ENCODE data around the gene CPS1. TPM values are rescaled to one million over a fixed set of nuclear protein-coding genes. Genes with fewer than 3 reads are reported as not detected.

The CPS1 gene
- total RNA-seq, 2 experiments from 2014 or later = 0.41 to 0.67 TPM

DNA sequence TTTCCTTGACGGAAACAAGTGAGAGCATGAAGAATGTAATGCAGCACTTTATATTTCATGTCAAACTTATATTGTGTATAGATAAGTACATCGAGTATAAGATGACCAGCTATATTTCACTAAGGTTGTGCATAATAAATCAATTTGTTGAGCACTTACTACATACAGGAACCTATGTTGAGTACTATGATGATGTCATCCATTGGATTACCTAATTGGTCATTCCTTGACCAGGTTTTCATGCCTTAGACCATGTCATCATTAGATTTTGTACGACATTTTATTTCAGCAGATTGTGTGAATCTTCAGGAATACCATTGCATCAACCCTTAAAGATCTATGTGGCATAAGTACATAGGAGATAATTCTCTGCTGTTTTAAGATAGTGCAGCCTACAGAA is 119.7 kb downstream of the CPS1 start:
- ATAC-seq (ENCODE audit: poor library complexity) = no peak
- Mint-ChIP-seq H3K9me3 (no peaks in the 10 kb centered on the region), H3K4me1 (ENCODE audit: low read depth) (no peaks in the 10 kb centered on the region), H3K27me3 (no peaks in the 10 kb centered on the region), H3K4me3 (no peak overlapping the region), H3K27ac (no peak overlapping the region), H3K36me3 (ENCODE audit: low read depth) (no peaks in the 10 kb centered on the region)
- POLR2A ChIA-PET = no interaction called here
- no peaks in the 10 kb centered on the region for H3K36me3 ChIP-seq (ENCODE audit: insufficient read depth, low read length)
- no peaks in the 10 kb centered on the region for H3K9me3 ChIP-seq (ENCODE audit: control insufficient read depth in 1 of 2, insufficient read depth in 1 of 2, low read length in 2 of 2)
- TF ChIP-seq, protein P1, sequence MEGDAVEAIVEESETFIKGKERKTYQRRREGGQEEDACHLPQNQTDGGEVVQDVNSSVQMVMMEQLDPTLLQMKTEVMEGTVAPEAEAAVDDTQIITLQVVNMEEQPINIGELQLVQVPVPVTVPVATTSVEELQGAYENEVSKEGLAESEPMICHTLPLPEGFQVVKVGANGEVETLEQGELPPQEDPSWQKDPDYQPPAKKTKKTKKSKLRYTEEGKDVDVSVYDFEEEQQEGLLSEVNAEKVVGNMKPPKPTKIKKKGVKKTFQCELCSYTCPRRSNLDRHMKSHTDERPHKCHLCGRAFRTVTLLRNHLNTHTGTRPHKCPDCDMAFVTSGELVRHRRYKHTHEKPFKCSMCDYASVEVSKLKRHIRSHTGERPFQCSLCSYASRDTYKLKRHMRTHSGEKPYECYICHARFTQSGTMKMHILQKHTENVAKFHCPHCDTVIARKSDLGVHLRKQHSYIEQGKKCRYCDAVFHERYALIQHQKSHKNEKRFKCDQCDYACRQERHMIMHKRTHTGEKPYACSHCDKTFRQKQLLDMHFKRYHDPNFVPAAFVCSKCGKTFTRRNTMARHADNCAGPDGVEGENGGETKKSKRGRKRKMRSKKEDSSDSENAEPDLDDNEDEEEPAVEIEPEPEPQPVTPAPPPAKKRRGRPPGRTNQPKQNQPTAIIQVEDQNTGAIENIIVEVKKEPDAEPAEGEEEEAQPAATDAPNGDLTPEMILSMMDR (IDR thresholded peaks at IDR 0.05) = no peak
- no peak for DNase-seq
- CTCF ChIA-PET = no interaction called here
- H3K4me1 ChIP-seq (ENCODE audit: insufficient read depth, low read length) = no peaks in the 10 kb centered on the region
- H3K4me3 ChIP-seq (ENCODE audit: low read length) = no peak overlapping the region
- intact Hi-C loops (cut with DNase I, micrococcal nuclease) = no loop called here
- H3K27me3 ChIP-seq (ENCODE audit: control insufficient read depth in 1 of 2, insufficient read depth in 2 of 2, low read length in 2 of 2) = no peaks in the 10 kb centered on the region
- H3K27ac ChIP-seq (ENCODE audit: low read depth in 1 of 2, low read length in 2 of 2) = no peak overlapping the region

DNA sequence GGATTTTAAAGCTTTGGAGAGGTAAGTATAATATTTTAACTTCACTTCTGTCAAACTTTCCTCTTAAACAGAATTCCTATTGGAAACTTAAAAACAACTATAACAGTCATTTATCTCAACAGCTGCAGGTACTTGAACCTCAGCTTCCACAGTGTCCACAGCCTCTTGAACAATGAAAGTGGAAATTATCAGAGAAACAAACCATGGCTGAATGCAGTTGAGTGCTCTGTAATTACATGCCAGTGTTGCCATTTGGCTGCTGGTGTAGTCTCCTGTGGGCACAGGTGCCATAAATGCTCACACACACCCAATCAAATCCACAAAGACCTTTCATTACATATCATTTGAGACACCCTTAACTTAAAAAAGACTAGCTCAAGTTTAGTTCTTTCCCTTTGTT is 125.1 kb downstream of the CPS1 start:
- TF ChIP-seq, protein P1 (IDR thresholded peaks at IDR 0.05) = no peak
- Mint-ChIP-seq H3K27me3 (no peaks in the 10 kb centered on the region), H3K4me3 (no peak overlapping the region), H3K27ac (no peak overlapping the region), H3K4me1 (ENCODE audit: low read depth) (no peaks in the 10 kb centered on the region), H3K36me3 (ENCODE audit: low read depth) (no peaks in the 10 kb centered on the region), H3K9me3 (no peaks in the 10 kb centered on the region)
- no peaks in the 10 kb centered on the region for H3K4me1 ChIP-seq (ENCODE audit: insufficient read depth, low read length)
- H3K27me3 ChIP-seq (ENCODE audit: control insufficient read depth in 1 of 2, insufficient read depth in 2 of 2, low read length in 2 of 2) = no peaks in the 10 kb centered on the region
- ATAC-seq (ENCODE audit: poor library complexity) (no peak), DNase-seq (no peak)
- no peaks in the 10 kb centered on the region for H3K36me3 ChIP-seq (ENCODE audit: insufficient read depth, low read length)
- ChIA-PET POLR2A (no interaction called here), CTCF (no interaction called here)
- no peak overlapping the region for H3K27ac ChIP-seq (ENCODE audit: low read depth in 1 of 2, low read length in 2 of 2)
- intact Hi-C loops (cut with DNase I, micrococcal nuclease) = no loop called here
- H3K9me3 ChIP-seq (ENCODE audit: control insufficient read depth in 1 of 2, insufficient read depth in 1 of 2, low read length in 2 of 2) = no peaks in the 10 kb centered on the region
- no peak overlapping the region for H3K4me3 ChIP-seq (ENCODE audit: low read length)

DNA sequence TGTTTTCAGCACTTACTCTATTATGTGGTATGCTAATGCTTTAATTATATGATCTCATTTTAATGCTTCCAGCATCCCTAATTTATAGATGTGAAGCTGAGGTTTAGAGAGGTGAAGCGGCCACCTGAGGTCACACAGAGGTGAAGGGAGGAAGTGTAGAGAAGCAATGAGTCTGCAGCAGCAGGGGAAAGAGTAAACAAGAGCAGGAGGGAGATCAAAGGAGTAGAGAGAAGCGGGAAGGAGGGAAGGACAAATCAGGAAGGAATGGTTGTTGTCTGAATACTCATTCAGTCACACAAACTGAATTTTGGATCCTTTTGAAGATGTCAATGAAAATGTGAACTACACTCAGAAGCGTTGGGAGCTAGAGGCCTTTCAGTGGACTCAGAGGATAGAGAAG is 130.0 kb downstream of the CPS1 start:
- H3K27me3 ChIP-seq (ENCODE audit: control insufficient read depth in 1 of 2, insufficient read depth in 2 of 2, low read length in 2 of 2) = no peaks in the 10 kb centered on the region
- no peak overlapping the region for H3K27ac ChIP-seq (ENCODE audit: low read depth in 1 of 2, low read length in 2 of 2)
- CTCF ChIA-PET = no interaction called here
- no peaks in the 10 kb centered on the region for H3K9me3 ChIP-seq (ENCODE audit: control insufficient read depth in 1 of 2, insufficient read depth in 1 of 2, low read length in 2 of 2)
- Mint-ChIP-seq H3K27me3 (no peaks in the 10 kb centered on the region), H3K9me3 (no peaks in the 10 kb centered on the region), H3K4me1 (ENCODE audit: low read depth) (no peaks in the 10 kb centered on the region), H3K4me3 (no peak overlapping the region), H3K36me3 (ENCODE audit: low read depth) (no peaks in the 10 kb centered on the region), H3K27ac (no peak overlapping the region)
- TF ChIP-seq, protein P1 (IDR thresholded peaks at IDR 0.05) = no peak
- DNase-seq = no peak
- no peaks in the 10 kb centered on the region for H3K4me1 ChIP-seq (ENCODE audit: insufficient read depth, low read length)
- POLR2A ChIA-PET = no interaction called here
- no peaks in the 10 kb centered on the region for H3K36me3 ChIP-seq (ENCODE audit: insufficient read depth, low read length)
- intact Hi-C loops (cut with DNase I, micrococcal nuclease) = no loop called here
- H3K4me3 ChIP-seq (ENCODE audit: low read length) = no peak overlapping the region
- ATAC-seq (ENCODE audit: poor library complexity) = no peak
